T-cell (primary cell): ENCODE data around the gene PLA2G3. TPM values are rescaled to one million over a fixed set of nuclear protein-coding genes. Genes with fewer than 3 reads are reported as not detected.
"Not testable (repeated sequence)": the region's sequence is repeated elsewhere in the genome, so short reads cannot be mapped to it uniquely, and the experiment has no call there.

Experiments
- ATAC-seq, 4 experiments: fragments of 200-7000 bp in 3 of 4; fragments of 150-1000 bp in 1 of 4; cut with Tn5 transposase; replicated peaks in 1 of 4; 1 replicate in 3 of 4; 2 replicates in 1 of 4; pipeline ENCODE4 v1.10.0; 2021; ENCODE audit warnings: moderate library complexity in 3 of 4, mild to moderate bottlenecking in 2 of 4, moderate number of reproducible peaks in 1 of 4
- CTCF ChIA-PET, 2 donors: fragments of 300-600 bp; sonication (Branson Sonifier 250); formaldehyde crosslinking; loops; one replicate each; lab custom pipeline; 2022; ENCODE audit warnings: antibody characterized with exemption in 2 of 2; lab: Charles Lee
- POLR2A ChIA-PET, 2 donors: fragments of 300-600 bp; sonication (Branson Sonifier 250); formaldehyde crosslinking; loops; one replicate each; lab custom pipeline; 2022; ENCODE audit warnings: antibody characterized with exemption in 2 of 2; lab: Charles Lee
- DNase-seq, 35 experiments: peaks; one replicate each; pipeline versions ENCODE4 v3.0.0 to v3.0.0-alpha.2; 2013 to 2023
- H3K27ac ChIP-seq: one replicate; pipeline ENCODE4 v1.5.1; 2013; ENCODE audit warnings: low read length
- H3K27me3 ChIP-seq, 2 experiments: replicated peaks in 1 of 2; 1 replicate in 1 of 2; 2 replicates in 1 of 2; pipeline versions ENCODE4 v1.6.1 to v1.7.0; 2013; ENCODE audit warnings: low read length in 1 of 2, mixed read lengths in 1 of 2; ENCODE audit not compliant: control insufficient read depth in 2 of 2, insufficient read depth in 2 of 2; ENCODE audit errors: extremely low read depth in 1 of 2
- H3K36me3 ChIP-seq, 2 donors: 1 replicate in 1 of 2; 2 replicates in 1 of 2; pipeline versions ENCODE4 v1.6.1 to v1.7.0; 2013; ENCODE audit warnings: low read length in 1 of 2; ENCODE audit not compliant: control insufficient read depth in 2 of 2, insufficient read depth in 1 of 2; ENCODE audit errors: extremely low read depth in 1 of 2
- H3K4me1 ChIP-seq, 2 experiments: 1 replicate in 1 of 2; 2 replicates in 1 of 2; pipeline versions ENCODE4 v1.6.1 to v1.7.0; 2013; ENCODE audit warnings: low read length in 2 of 2, mixed read lengths in 1 of 2; ENCODE audit not compliant: insufficient read depth in 2 of 2, control insufficient read depth in 1 of 2; ENCODE audit errors: extremely low read depth in 1 of 2
- H3K4me3 ChIP-seq, 2 donors: 1 replicate in 1 of 2; 2 replicates in 1 of 2; pipeline versions ENCODE4 v1.5.1 to v1.7.0; 2013; ENCODE audit warnings: mild to moderate bottlenecking in 2 of 2, low read length in 1 of 2, moderate library complexity in 1 of 2; ENCODE audit not compliant: control insufficient read depth in 1 of 2; ENCODE audit errors: extremely low read depth in 1 of 2
- H3K9me3 ChIP-seq: 2 replicates; pipeline ENCODE4 v1.7.0; 2013
- H3K27ac Mint-ChIP-seq, 2 donors: one replicate each; pipeline ENCODE4 v1.8.0; 2020 to 2021; ENCODE audit warnings: mild to moderate bottlenecking in 2 of 2, mixed read lengths in 2 of 2
- H3K27me3 Mint-ChIP-seq, 2 donors: one replicate each; pipeline ENCODE4 v1.8.0; 2021 to 2022; ENCODE audit warnings: mixed read lengths in 2 of 2
- H3K36me3 Mint-ChIP-seq: one replicate; pipeline ENCODE4 v1.8.0; 2021; ENCODE audit warnings: mixed read lengths
- H3K4me1 Mint-ChIP-seq, 3 donors: one replicate each; pipeline ENCODE4 v1.8.0; 2020 to 2022; ENCODE audit warnings: mixed read lengths in 3 of 3, mild to moderate bottlenecking in 1 of 3
- H3K4me3 Mint-ChIP-seq, 3 donors: one replicate each; pipeline ENCODE4 v1.8.0; 2020 to 2022; ENCODE audit warnings: mild to moderate bottlenecking in 3 of 3, mixed read lengths in 3 of 3, moderate library complexity in 3 of 3
- H3K9me3 Mint-ChIP-seq, 3 donors: one replicate each; pipeline ENCODE4 v1.8.0; 2020 to 2022; ENCODE audit warnings: mixed read lengths in 3 of 3
- WGBS: methylation state at CpG from one replicate; pipeline ENCODE4 v1.1.5; 2013; ENCODE audit warnings: missing lambda C conversion rate; ENCODE audit not compliant: insufficient coverage; 5-methylcytosine and 5-hydroxymethylcytosine counted together
- total RNA-seq, 35 experiments: library from RNA in 6 of 35; stranded (reverse) in 6 of 35; fragments of 120-200 nt in 1 of 35; gene quantifications; one replicate each; pipeline versions ENCODE4 v1.2.1 to v1.2.4 and lab custom pipeline; 2013 to 2026

The PLA2G3 gene
- total RNA-seq, 5 donors from 2014 or later (not counting 1 experiment from before 2014, with no cell fraction given): not detected

DNA sequence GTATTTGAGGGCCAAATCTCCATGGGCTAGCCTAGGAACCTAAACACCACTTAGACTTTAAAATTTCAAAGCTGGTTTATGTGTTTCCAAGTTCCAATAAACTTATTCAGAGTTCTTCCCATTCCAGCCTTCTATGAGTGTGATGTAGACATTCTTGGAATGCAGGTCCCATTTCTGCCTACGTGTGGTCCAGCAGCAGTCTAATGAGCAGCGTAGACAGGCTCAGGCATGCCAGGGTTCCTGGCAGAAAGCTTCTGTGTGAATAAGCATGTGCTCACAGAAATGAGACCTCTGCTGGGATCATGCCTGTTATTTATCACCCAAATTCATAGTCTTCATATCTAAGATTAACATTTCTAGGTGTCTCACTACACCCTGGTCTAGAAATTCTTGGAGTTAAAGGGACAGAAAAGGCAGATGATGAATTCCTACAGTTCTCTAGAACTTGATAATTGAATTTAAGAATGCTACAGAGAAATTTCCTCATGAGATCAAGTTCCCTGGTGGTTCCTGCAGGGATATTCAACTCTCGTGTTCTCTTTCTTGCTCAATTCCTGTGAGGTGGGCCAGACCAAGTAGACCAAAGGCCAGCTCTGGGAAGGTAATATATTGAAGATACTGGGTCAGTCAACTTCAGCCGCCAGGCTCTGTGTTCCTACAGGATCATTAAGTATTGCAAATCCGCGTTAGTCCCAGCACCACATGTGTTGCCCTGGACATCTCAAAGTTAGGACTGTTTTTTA, 37.3 kb upstream of the PLA2G3 start:
- no peak overlapping the region for H3K27ac Mint-ChIP-seq
- ChIA-PET CTCF (no interaction called here), POLR2A (no interaction called here)
- ATAC-seq: no peak
- Histone ChIP-seq H3K4me3 (no peak overlapping the region), H3K36me3 (peaks cover 7 to 21% of the 10 kb centered on the region in 2 donors), H3K27ac (no peak overlapping the region), H3K4me1 (peaks cover 0 to 2% of the 10 kb centered on the region in 2 experiments), H3K27me3 (no peaks in the 10 kb centered on the region), H3K9me3 (no peaks in the 10 kb centered on the region)
- H3K27me3 Mint-ChIP-seq: no peaks in the 10 kb centered on the region
- DNase-seq: no peak
- peaks cover 23 to 37% (median 30%) of the 10 kb centered on the region in 3 donors for H3K4me1 Mint-ChIP-seq
- peaks cover 30% of the 10 kb centered on the region for H3K36me3 Mint-ChIP-seq
- H3K9me3 Mint-ChIP-seq: peaks cover 0 to 2% (median 0%) of the 10 kb centered on the region in 3 donors
- H3K4me3 Mint-ChIP-seq: no peak overlapping the region
- WGBS: 100% methylated on average over 3 of the region's 6 CpGs

DNA sequence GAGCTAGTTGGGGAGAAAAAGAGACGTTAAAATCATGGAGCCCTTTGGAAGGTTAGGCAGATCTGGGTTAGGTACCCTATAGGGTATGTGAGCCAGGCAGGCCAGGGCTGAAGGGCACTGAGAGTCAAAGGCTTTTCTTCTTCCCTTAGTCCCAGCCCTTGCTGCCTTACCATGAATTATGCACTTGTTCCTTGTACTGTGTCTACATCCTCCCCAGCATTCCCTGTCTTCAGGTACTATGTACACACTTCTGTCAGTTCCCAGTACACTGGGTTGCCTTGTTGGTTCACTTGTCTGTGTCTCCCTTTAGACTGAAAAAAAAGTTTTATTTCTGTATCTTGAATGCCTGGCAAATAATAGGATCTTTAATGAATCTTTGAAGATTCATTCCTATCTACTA, 36.6 kb upstream of the PLA2G3 start:
- Mint-ChIP-seq H3K27ac (no peak overlapping the region), H3K9me3 (peaks cover 0 to 2% (median 0%) of the 10 kb centered on the region in 3 donors), H3K4me1 (peaks cover 23 to 37% (median 33%) of the 10 kb centered on the region in 3 donors), H3K36me3 (peaks cover 30% of the 10 kb centered on the region), H3K27me3 (no peaks in the 10 kb centered on the region), H3K4me3 (no peak overlapping the region)
- CTCF ChIA-PET: no interaction called here
- Histone ChIP-seq H3K4me1 (peaks cover 0 to 4% of the 10 kb centered on the region in 2 experiments), H3K9me3 (no peaks in the 10 kb centered on the region), H3K27me3 (no peaks in the 10 kb centered on the region), H3K4me3 (no peak overlapping the region), H3K36me3 (peaks cover 4 to 21% of the 10 kb centered on the region in 2 donors), H3K27ac (no peak overlapping the region)
- no peak for DNase-seq
- POLR2A ChIA-PET: no interaction called here
- no CpG with 5 or more reads among the region's 1 CpG for WGBS
- no peak for ATAC-seq

DNA sequence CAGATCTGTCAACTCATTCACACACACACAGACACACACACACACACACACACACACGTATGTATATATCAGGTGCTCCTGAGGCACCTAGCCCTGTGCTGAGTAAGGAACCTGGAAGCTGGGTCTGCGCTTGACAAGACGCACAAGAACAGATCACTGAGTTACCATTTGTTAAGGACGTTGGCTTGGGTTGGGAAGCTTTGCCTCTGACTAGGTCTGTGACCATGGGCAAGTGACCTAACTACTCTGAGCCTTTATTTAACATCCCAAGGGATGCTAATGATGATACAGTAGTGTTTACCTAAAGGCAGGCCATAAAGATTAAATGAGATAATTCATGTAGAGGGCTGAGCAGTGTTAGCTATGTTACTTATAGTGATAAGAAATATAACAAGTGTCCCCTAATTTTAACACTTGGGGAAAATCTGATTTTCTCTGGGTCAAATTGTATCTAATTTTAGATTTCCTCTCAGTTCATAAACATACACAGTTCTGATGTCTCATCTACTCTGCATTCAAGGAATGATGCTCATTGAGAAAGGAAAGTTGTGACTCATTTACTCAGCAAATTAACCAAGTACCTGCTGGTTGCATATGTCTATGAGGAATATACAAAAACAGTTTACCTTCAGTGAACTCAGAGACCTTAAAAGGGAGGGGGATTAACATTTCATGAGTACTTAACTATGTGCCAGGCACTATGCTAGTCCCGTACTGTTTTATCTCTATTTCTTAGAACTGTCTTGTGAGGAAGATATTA, 33.3 kb upstream of the PLA2G3 start:
- ChIA-PET POLR2A (interaction anchor here (0.6 to 0.7 kb wide), 3 partner anchors 60 to 1703 kb away, joined by 3 to 10 read pairs (median 4); no protein-coding TSS in a partner anchor), CTCF (interaction anchor here in 1 of 2 donors (0.6 kb wide), 1 partner anchor 1236 kb away, joined by 4 read pairs; no protein-coding TSS in a partner anchor)
- Mint-ChIP-seq H3K27ac (no peak overlapping the region), H3K4me1 (peaks cover 32 to 43% (median 38%) of the 10 kb centered on the region in 3 donors), H3K36me3 (peaks cover 25% of the 10 kb centered on the region), H3K4me3 (no peak overlapping the region), H3K27me3 (no peaks in the 10 kb centered on the region), H3K9me3 (no peaks in the 10 kb centered on the region)
- Histone ChIP-seq H3K9me3 (no peaks in the 10 kb centered on the region), H3K36me3 (peaks cover 0 to 15% of the 10 kb centered on the region in 2 donors), H3K4me1 (peaks cover 0 to 7% of the 10 kb centered on the region in 2 experiments), H3K27ac (no peak overlapping the region), H3K4me3 (no peak overlapping the region), H3K27me3 (no peaks in the 10 kb centered on the region)
- ATAC-seq (no peak), DNase-seq (no peak)
- WGBS: 80% methylated on average over 1 of the region's 5 CpGs

DNA sequence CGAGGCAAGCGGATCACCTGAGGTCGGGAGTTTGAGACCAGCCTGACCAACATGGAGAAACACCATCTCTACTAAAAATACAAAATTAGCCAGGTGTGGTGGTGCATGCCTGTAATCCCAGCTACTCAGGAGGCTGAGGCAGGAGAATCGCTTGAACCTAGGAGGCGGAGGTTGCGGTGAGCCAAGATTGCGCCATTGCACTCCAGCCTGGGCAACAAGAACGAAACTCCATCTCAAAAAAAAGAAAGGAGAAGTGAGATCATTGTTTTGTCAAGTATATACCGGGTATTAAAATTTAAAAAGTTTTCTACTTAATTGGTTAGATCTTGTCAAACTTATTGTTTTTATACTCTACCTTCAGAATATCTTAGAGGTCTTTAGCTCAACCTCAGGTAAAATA, 31.4 kb upstream of the PLA2G3 start:
- not testable (repeated sequence) for H3K27ac Mint-ChIP-seq, H3K9me3 ChIP-seq, H3K27ac ChIP-seq, H3K4me3 ChIP-seq, H3K4me3 Mint-ChIP-seq, H3K27me3 ChIP-seq, DNase-seq, H3K36me3 ChIP-seq, H3K9me3 Mint-ChIP-seq, ATAC-seq, H3K4me1 ChIP-seq, H3K27me3 Mint-ChIP-seq
- WGBS: no CpG with 5 or more reads among the region's 9 CpGs
- Mint-ChIP-seq H3K36me3 (peaks cover 24% of the 10 kb centered on the region), H3K4me1 (peaks cover 30 to 44% (median 44%) of the 10 kb centered on the region in 3 donors)
- ChIA-PET CTCF (interaction anchor here in 1 of 2 donors (0.6 kb wide), 1 partner anchor 189 kb away, joined by 3 read pairs; no protein-coding TSS in a partner anchor), POLR2A (interaction anchor here in 1 of 2 donors (0.7 kb wide), 1 partner anchor 852 kb away, joined by 3 read pairs; no protein-coding TSS in a partner anchor)

DNA sequence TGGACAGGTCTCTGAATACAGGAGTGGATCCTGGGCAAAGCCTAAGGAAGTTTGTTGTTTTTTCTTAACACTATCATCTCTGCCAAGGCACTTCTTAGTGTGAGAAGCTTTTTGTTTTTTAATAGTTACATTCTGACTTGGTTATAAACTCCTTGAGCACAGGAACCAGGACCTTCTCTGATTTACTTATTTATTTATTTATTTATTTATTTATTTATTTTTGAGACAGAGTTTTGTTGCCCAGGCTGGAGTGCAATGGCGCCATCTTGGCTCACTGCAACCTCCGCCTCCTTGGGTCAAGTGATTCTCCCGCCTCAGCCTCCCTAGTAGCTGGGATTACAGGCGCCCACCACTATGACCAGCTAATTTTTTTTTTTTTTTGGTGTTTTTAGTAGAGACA, 30.7 kb upstream of the PLA2G3 start:
- Mint-ChIP-seq H3K36me3 (peaks cover 25% of the 10 kb centered on the region), H3K4me1 (peaks cover 37 to 49% (median 49%) of the 10 kb centered on the region in 3 donors), H3K27me3 (no peaks in the 10 kb centered on the region), H3K4me3 (no peak overlapping the region), H3K9me3 (no peaks in the 10 kb centered on the region), H3K27ac (no peak overlapping the region)
- Histone ChIP-seq H3K27me3 (no peaks in the 10 kb centered on the region), H3K9me3 (no peaks in the 10 kb centered on the region), H3K4me3 (no peak overlapping the region), H3K4me1 (peaks cover 0 to 9% of the 10 kb centered on the region in 2 experiments), H3K27ac (no peak overlapping the region), H3K36me3 (peaks cover 0 to 4% of the 10 kb centered on the region in 2 donors)
- ChIA-PET POLR2A (interaction anchor here in 1 of 2 donors (0.7 kb wide), 1 partner anchor 852 kb away, joined by 3 read pairs; no protein-coding TSS in a partner anchor), CTCF (no interaction called here)
- WGBS: no CpG with 5 or more reads among the region's 4 CpGs
- DNase-seq (no peak), ATAC-seq (no peak)
